Stimulated activated CD4-positive, alpha-beta T cell treated with anti-CD3 and anti-CD28 coated beads, TNF-alpha, amount 100 ng/mL, for 48 hours (primary cell): ENCODE measurements around the gene TMEM9.

Experiments used
- DNase-seq, 3 donors: peaks; one replicate each; pipeline ENCODE4 v3.0.0-alpha.2; 2020; ENCODE audit warnings: low read depth in 3 of 3

TMEM9 gene

DNA sequence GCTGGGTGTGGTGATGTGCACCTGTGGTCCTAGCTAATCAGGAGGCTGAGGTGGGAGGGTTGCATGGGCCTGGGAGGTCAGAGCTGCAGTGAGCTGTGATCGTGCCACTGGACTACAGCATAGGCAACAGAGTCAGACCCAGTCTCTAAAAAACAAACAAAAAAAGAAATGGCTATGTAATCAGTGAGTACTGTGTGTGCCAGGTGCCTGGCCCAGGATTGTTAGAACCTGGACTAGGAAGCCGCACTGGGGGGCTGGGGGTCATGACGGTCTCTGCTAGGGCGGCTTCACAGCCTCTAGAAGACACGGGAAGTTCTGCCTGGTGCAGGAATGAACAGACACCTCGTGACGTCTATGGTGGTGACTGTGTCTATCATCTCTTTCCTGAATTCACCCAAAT, 8.5 kb downstream of the TMEM9 start:
- DNase-seq, result no peak

DNA sequence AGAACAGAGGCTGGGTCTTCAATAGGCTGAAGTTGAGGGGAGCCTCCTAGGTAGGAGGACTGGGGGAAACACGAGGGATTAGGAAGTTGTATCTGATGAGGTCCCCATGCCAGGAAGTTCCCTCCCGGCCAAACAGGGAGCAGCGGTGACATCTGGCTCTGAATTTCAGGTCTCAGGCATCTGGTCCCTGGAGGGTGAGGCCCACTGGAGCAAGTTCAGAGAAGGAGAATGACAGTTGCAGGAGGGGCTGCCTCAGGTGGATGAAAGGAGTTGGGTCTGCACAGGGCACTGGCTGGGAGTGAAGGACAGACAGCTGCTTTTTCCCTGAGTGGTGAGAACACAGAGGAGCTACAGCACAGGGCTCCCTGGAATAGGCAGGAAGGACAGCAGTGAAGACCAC, 9.1 kb downstream of the TMEM9 start:
- no peak for DNase-seq

DNA sequence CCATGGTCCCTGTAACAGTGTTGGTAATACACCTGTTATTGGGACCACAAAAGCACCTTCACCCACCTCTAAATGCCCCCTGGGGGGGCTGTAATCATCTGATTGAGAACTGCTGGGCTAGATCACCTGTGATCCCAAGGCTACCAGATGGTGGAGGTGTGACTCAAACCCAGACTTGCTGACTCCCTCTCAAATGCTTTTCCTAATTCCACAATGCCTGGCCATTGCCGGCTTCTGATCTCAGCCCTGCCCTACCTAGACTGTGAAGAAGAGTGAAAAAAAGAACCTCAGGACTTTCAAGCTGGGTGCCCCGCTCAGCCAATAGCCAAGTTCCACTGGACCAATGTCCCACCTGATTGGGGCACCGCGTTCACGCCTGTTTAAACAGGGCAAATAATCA, 9.6 kb downstream of the TMEM9 start:
- DNase-seq, result no peak

DNA sequence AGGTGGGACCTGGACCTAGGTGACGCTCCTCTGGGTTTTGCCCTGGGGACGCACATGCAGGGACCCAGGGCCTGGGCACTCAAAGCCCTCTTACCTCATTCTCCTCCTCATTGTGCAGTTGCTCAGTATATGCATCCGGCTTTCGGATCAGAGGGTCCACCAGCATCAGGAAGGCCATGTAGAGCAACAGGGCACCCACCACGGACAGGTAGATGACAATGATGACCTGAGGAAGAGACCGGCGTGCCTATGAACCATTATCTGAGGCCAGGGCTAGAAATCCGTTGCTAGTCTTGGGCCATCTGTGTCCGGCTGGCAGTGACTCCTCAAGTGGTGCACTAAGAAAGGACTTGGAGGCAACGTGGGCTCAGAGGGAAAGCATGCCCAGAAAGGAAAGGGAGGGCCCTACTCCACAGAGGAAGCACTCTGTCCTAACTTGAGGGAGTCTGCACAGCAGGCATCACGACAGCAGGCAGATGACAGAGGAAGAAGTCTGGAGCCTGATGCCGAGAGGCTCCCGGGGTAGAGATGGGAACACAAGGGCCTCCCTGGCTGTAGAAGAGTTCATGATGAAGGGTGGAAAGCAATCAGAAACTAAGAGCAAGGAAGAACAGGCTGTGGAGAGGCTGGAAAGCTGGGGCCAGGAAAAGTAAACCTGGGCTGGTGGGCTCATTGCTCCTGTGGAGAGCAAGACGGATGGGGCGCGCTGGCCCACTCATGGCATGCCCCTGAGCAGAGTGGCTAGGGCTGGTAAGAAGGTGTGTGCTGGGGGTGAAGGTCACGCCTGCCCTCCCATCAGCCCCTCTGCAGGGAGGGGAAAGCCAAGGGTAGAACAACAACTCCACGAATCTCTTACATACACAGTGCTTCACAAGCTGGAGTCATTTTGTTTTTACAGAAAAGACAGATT, 10.3 kb downstream of the TMEM9 start:
- DNase-seq, result no peak

DNA sequence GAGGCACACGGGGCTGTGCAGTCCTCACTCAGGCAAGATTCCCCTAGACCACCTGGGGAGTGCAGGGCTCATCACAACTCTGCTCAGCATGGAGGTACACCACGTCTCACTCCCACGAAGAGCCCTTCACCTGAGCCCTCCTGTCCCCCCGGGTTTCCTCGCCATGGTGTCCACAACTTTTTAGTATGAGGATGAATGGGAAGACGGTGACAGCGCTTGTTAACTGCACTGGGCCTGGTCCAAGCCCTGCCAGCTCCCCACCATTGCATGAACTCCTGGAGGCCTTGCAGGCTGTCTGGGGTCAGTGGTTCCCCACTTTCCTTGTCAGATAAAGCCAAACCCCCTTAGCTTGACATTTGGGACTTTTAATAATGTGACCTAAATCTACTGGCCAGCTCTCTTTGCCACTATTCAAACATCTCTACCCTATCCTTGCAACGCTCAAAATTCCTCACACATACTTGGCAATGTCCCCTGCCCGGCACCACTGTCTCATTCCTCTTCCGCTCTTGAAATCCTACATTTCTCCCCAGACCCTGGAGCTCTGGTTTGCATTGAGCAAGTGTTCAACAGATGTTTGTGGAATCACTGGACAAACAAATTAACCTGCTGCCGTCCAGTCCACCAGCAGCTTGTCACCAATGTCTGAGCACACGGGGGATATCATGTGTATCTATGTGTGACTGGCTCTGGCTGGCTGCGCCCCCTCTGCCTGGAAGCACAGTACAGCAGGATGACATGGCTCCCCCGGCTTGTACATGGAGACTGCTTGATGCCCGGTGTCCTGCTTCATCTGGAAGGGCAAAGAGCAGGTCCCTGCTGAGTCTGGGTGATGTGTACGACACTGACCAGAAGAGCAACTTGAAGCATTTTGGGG, 11.2 kb downstream of the TMEM9 start:
- no peak for DNase-seq

DNA sequence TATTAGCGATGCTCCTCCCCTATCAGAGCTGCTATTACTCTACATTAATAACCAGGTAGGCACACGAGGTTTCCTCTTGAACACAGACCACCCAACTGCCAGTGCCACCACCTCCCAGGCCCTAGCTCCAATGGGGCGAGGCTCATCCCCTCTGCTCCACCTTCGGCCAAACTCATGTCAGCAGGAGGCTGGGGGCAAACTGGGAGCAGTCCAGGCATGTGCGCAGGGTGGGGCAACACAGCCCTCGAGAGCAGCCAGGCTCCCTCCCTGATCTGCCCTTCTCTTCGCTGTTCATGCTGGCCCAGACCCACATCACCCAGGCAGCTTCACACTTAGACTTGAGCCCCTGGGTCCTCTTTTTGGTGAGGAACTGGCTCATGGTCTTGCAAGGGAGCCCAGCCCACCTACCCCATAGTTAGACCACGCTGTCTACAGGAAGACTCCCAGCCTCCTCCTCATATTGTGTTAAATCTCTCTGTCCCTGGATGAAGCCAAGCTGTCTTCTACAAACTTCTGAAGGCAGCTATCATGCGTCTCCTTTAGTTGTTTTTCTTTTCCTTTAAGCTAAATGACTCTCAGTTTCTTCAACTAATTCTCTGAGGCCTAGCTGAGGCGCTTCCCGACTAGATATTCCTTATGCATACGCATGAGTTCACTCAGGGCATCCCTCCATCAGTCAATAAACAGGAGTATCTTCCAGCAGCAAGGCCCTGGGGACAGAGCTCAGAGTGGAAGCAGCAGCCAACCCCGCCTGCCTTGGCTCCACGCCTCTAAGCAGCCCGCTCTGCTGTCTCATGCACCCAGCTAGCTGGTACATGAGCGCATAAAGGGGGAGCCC, 12.0 kb downstream of the TMEM9 start:
- no peak for DNase-seq

DNA sequence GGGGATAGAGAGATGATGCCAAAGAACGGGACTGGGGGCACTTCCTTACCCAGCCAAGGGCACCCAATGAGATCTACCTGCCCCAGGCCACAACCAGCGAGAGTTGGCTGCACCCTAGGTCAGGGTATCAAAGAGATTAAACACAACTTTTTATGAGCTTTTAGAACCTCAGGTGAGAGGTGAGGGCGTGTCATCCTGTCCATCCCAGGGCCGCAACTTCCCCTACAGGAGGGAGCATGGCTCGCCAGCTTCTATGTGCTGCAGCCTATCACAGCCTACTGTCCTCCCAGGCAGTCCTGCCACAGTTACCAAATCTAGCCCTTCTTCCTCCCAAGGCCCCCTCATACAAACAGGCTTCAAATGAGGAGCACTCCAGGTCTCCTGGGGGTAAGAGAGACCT, 12.9 kb downstream of the TMEM9 start:
- DNase-seq, result no peak

DNA sequence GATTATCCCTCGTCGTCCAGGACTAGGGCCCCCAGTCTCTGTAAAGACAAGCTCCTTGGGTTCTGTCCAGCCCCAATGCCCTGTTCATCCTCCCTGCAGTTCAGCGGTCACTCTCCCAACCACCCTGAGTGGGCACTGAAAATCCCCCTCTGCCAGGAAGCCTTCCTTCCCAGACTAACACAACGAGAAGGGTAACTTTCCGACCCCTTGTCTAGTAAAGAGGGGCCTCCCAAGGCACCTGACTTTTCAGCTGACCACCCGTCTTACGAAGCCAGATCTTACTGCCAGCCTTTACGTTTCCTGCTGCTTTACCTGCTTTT, 13.4 kb downstream of the TMEM9 start:
- DNase-seq, result no peak

DNA sequence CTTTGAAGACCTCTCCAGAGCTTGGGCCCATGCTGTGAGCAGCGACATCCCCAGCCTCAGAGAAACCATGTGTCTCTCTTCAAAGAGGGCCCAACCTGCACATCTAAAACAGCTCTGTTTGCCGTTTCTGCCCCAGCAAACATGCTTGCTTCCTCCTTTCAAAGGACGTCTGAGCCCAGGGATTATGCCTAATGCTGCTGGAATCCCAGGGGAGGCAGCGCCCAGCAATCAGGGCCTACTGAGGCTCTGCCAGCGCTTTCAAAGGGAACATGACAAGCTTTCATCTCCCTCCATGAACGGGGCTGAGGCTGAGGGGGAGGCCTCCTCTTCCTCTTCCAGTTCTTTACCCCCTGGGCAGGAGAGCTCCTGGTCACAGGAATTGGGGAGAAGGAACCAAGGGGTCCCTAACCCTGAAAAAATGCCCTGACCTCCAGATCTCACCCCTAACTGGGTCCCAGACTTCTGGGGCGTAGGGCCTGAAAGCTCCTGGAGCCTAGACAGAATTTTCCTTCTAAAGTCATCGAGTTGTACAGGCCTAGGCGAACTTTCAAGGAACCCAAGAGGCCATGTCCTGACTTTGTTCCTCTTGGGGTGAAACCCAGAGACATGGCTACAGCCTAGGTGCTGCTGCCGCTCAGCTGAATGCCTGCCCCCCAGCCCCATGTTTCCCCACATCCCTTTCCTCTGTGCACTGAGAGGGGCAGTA, 13.9 kb downstream of the TMEM9 start:
- DNase-seq, result no peak

DNA sequence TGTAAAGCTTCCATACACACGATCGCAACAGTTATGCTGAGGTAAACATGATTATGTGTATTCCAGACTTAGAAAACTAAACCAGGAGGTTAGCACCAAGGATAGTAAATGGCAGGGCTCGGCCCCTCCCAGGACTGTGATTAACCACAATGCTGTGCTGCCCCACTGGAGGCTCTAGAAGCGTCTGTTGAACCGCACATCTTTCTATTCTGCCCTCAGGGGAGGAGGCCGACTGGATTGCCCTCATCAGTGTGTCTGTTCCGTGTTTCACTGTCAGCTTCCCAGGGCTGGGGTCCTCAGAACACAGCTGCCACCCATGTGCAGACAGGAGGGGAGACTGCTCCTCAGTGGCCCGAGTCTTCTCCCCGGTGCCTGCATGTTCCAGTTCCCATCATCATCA, 14.5 kb downstream of the TMEM9 start:
- no peak for DNase-seq

DNA sequence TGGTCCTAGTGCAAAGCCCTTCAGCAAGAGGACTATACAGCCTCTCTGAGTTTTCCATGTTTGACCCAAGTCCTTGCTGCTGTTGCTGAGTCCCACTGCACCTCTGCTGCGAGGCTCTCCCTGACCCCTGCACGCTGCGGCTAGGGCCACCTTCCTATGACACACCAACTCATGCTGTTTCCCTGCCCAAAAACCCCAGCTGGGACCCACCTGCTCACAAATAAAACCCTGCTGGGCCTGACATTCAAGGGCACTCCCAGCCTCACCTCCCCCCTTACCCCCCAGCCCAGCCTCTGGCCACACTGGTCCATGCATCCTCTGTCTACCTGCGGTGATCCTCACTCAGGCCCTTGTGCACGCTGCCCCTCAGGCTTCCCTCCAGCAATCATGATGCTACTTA, 15.0 kb downstream of the TMEM9 start:
- DNase-seq, result no peak

DNA sequence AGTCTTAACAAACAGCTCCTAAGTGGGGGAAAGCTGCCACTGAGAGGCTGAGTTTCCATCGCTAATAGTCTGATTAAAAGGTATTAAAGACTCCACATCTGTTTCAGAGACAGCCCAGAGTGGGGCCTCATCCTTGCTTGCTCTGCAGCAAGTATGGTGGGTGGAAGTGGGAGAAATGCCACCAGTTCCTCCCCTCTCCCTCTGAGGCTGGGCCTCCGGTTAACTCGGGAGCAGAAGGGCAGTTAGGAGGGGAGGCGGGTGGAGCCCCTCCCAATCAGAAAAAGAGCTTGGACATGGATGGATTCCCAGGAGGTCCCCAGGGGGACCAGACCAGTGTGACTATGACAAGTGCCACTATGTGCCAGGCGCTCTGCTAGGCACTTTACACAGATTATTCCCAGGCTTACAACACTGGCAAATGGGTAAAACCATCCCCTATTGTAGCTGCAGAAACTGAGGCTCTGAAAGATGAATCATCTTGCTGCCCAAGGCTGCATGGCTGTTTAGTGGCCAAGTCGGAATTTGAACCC, 15.9 kb downstream of the TMEM9 start:
- DNase-seq, result no peak

DNA sequence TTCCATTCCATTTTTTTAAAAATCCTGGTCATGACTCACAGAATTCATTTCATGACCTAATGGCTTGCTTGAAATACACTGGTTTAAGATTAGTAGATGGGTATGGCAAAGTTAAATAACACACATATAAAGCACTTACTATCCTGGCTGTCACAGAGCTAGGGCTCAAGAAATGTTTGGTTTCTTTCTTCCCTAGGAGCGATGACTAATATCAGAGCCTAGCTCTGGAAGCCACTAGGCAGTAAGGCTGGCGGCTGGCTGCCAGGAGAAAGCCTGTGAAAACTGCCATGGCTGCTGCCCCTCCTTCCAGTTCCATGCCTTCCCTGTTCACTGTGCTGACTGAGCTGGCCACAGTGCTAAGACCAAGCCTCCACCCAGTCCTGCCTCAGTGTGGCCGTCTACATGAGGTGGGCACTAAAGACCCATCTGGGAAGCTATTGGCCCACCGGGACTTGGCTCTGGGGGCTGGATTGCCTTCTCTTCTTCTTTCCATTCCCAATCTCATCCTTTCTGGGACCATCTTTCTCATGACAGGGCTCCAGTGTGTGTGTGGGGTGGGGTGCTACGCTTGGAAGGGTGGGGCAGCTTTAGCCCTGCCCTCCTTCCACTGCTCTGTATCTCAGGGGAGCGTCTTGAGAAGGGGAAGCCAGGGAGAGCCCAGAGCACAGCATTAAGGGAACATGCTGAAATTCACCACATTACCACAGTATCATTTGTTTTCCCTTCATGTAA, 16.5 kb downstream of the TMEM9 start:
- no peak for DNase-seq

DNA sequence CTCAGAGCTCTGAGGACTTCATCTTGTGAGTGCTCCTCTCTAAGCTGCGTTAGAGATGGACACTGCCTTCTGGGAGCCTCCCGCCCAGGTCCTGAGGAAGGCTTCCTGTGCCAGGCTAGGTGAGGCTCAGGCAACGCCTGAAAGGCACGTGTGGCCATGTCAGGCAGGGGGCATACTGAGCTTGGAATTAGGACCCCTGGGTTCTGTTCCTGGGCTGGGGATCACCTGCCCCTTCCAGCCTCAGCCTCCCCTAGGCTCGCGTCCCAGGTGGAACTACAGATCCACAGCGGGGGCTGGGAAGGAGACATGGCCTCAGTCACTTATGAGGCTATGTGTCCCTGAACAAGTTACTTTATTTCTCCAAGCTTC, 17.3 kb downstream of the TMEM9 start:
- no peak for DNase-seq

DNA sequence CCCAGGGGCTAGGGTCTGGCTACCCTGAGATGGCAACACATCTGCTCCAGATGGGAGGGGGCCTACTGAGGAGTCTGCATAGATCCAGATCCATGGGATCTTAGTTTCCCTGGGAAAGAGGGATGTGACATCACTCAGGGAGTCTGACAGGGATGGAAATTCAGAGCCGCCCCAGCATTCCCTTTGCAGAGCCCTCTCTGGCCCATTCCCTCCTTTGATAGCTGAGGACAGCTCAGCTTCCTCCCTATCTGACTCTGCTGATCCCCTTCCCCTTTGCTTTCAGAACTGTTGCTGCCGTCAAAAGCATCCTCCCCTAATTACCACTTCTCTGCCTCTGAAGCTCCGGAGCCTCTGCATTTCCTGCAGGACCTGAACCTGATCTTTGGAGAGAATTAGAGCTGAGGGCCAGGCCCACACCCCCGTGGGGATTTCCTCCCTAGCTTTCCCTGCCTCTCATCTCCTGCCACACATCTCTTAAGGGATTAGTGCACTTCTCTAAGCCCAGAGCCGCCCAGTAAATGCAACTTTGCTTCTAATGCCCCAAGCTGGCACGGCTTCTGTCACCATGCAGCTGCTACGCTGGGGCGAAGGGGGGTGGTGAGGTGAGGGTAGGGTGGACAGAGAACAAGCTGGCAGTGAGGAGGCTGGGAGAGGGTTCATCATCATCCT, 17.8 kb downstream of the TMEM9 start:
- no peak for DNase-seq

DNA sequence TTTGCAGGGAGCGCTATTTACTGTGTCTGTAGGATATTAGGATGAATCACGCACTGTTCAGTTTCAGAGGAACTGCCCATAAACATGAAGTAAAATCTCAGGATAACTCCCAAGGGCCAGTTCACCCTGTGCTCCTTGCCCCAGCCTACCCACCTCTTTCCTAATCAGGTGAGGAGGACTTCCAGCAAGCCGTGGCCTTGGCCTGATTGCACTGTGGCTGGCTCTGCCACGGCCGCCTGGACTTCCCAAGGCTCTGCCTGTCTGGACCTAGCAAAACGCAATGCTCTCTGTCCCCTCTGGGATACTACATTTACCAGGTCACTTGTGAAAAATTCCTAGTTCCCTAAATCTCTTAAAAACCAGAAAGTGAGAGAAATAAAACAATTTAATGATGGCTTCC, 19.9 kb downstream of the TMEM9 start:
- DNase-seq, result no peak

DNA sequence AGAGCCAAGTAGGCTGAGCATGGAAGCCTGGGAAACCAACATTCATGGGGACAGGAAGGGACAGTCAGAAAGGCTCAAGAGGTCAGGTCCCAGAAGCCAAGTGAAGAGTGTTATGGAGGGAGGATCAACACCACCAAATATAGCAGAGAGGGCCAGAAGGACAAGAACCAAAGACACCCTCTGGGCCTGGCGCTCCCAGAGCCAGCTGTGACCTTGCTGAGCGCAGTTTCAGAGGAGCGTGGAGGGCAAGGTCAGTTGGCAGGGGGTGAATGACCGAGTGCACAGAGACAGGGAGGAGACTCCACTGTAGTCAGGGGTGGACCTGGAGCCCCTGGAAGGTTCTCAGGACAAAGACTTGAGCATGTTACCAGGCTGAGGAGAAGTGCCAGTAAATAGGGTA, 22.9 kb downstream of the TMEM9 start:
- DNase-seq, result no peak

DNA sequence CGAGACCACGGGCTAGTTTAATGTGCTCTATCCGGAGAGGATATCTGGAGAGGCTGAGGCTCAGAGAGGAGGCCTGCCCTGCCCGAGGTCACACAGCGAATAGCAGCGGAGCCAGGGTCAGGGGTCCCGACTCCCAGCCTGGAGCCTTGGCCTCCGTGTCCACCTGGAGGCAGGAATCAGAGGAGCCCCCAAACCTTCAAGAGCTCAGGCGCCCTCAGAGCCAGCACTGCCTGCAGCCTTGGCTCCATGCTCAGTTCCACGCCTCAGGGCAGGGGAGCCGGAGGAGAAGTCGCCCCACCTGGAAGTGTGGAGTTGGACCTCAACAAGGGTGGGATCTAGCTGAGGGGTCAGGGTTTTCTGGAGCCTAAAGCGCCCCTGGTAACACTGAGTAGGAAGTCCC, 25.3 kb downstream of the TMEM9 start:
- no peak for DNase-seq

DNA sequence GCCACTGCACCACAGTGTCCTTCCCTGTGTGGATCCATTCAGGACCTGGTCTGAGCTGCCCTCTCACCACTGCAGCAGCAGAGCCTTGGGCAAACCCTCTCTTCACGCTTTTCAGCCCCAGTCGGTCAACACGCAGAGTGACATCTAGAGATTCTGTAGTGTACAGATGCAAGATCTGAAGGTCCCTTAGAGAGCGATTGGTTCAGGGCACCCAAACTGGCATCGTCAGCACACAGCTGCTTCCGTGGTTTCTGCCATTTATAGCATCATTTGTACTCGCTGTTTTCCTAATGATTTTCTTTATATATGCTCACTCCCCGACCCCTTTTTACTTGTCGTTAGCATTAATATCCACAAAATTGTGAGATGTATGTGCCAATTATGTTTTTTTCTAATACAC, 25.8 kb downstream of the TMEM9 start:
- no peak for DNase-seq

DNA sequence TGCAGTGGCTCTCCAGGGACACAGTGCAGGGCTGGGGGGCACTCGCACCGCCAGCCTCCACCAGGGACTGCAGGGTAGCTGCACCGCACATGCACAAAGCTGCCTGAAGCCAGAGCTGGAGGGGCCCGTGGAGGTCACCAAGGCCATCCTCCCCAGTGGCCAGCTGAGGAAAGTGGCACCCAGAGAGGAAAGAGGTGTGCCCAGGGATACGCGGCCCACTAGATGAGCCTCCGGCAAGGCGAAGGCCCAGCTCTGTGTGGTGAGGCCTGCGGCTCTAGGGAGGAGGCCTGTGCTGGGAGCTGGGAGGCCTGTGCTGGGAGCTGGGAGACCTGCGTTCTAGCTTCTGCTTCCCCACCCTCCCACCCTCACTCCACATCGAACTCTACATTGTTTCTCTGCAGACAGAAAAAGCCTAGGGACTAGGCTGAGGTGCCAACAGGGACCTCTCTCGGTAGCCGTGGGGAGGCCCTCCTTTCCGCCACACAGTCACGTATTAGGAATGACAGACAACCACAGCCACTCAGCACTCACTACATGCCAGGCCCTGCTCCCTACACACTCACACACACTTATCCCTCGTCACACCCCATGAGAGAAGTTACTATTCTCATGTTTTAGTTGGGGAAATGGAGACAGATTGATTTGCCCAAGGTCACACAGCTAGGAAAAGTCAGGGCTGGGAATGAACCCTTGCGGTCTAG, 26.4 kb downstream of the TMEM9 start:
- no peak for DNase-seq
